H1 (cell line): Measurements from ENCODE around the gene ITPRIPL2. TPM values are rescaled to one million over a fixed set of nuclear protein-coding genes. Genes with fewer than 3 reads are reported as not detected.

Experiments
- CTCF ChIA-PET: fragments of 300-600 bp; sonication (Branson Sonifier 250); formaldehyde crosslinking; loops from one replicate; lab custom pipeline; 2021; ENCODE audit not compliant: partially characterized antibody; lab: Charles Lee
- POLR2A ChIA-PET: fragments of 300-600 bp; sonication (Branson Sonifier 250); formaldehyde crosslinking; loops from one replicate; lab custom pipeline; 2021; ENCODE audit warnings: inconsistent platforms; ENCODE audit not compliant: partially characterized antibody; lab: Charles Lee
- DNase-seq, 2 experiments: peaks; one replicate each; pipeline versions ENCODE4 v3.0.0 to v3.0.0-alpha.2; 2010 to 2022; ENCODE audit warnings: low spot score in 2 of 2, low read depth in 1 of 2, mixed read lengths in 1 of 2
- FAIRE-seq: peaks from 2 replicates; lab custom pipeline; 2011; peaks lifted over from hg19 to GRCh38; lab: Jason Lieb, UNC
- H2AFZ ChIP-seq: 2 replicates; pipeline ENCODE4 v1.8.1; 2012; ENCODE audit warnings: low read length, inconsistent platforms
- H2AK5ac ChIP-seq: 2 replicates; pipeline ENCODE4 v1.6.1; 2013; ENCODE audit warnings: low read depth, low read length
- H2BK120ac ChIP-seq: replicated peaks from 2 replicates; pipeline ENCODE3; 2013; ENCODE audit warnings: low read depth, low read length, inconsistent platforms
- H2BK12ac ChIP-seq: 2 replicates; pipeline ENCODE4 v1.6.1; 2013; ENCODE audit warnings: low read depth, low read length
- H2BK15ac ChIP-seq: 2 replicates; pipeline ENCODE4 v1.6.1; 2013; ENCODE audit warnings: low read length
- H2BK20ac ChIP-seq: 2 replicates; pipeline ENCODE4 v1.6.1; 2013; ENCODE audit warnings: low read length
- H2BK5ac ChIP-seq: 2 replicates; pipeline ENCODE4 v1.6.1; 2013; ENCODE audit warnings: low read depth, low read length
- H3K14ac ChIP-seq: 2 replicates; pipeline ENCODE4 v1.6.1; 2013; ENCODE audit warnings: inconsistent platforms; ENCODE audit not compliant: insufficient read length
- H3K18ac ChIP-seq: 2 replicates; pipeline ENCODE4 v1.6.1; 2013; ENCODE audit warnings: low read length; ENCODE audit errors: extremely low read depth
- H3K23ac ChIP-seq: 2 replicates; pipeline ENCODE4 v1.6.1; 2013; ENCODE audit warnings: inconsistent platforms; ENCODE audit not compliant: insufficient read length
- H3K23me2 ChIP-seq: 2 replicates; pipeline ENCODE4 v1.6.1; 2013; ENCODE audit warnings: low read depth, low read length
- H3K27ac ChIP-seq: 2 replicates; pipeline ENCODE4 v1.6.1; 2011; ENCODE audit warnings: low read depth, low read length, inconsistent platforms
- H3K27me3 ChIP-seq, 4 experiments: replicated peaks in 1 of 4; 1 replicate in 1 of 4; 2 replicates in 3 of 4; pipeline versions ENCODE4 v1.6.1 to v1.8.1; 2011 to 2013; ENCODE audit warnings: low read length in 3 of 4, mild to moderate bottlenecking in 3 of 4, inconsistent platforms in 2 of 4, mixed read lengths in 2 of 4, moderate library complexity in 1 of 4; ENCODE audit not compliant: control insufficient read depth in 3 of 4, insufficient read depth in 3 of 4; ENCODE audit errors: extremely low read depth in 1 of 4
- H3K36me3 ChIP-seq, 4 experiments: 2 replicates each; pipeline versions ENCODE4 v1.6.1 to v1.8.1; 2011 to 2013; ENCODE audit warnings: mild to moderate bottlenecking in 4 of 4, low read length in 3 of 4, moderate library complexity in 2 of 4, control low read depth in 1 of 4, inconsistent platforms in 1 of 4; ENCODE audit not compliant: insufficient read depth in 4 of 4, control insufficient read depth in 2 of 4
- H3K4ac ChIP-seq: replicated peaks from 2 replicates; pipeline ENCODE3; 2013; ENCODE audit warnings: low read length, low read depth, mixed read lengths, inconsistent platforms; ENCODE audit not compliant: insufficient read length
- H3K4me1 ChIP-seq, 4 experiments: replicated peaks in 1 of 4; 1 replicate in 1 of 4; 2 replicates in 3 of 4; pipeline versions ENCODE4 v1.6.1 to v1.8.1; 2011 to 2013; ENCODE audit warnings: low read length in 3 of 4, inconsistent platforms in 2 of 4, mixed read lengths in 1 of 4; ENCODE audit not compliant: insufficient read depth in 4 of 4, control insufficient read depth in 3 of 4
- H3K4me2 ChIP-seq, 2 experiments: 2 replicates each; pipeline versions ENCODE4 v1.6.1 to v1.8.1; 2011 to 2013; ENCODE audit warnings: low read depth in 2 of 2, low read length in 2 of 2, control low read depth in 1 of 2, inconsistent platforms in 1 of 2, mild to moderate bottlenecking in 1 of 2; ENCODE audit not compliant: insufficient read depth in 1 of 2
- H3K4me3 ChIP-seq, 4 experiments: fragments of 200-600, 300-600 bp in 1 of 4; sonication (generic), shearing (Covaris generic), sonication (Bioruptor Twin) in 1 of 4; 2 replicates each; pipeline versions ENCODE4 v1.5.1 to v1.8.1; 2011 to 2016; ENCODE audit warnings: low read length in 4 of 4, low read depth in 3 of 4, control low read depth in 2 of 4, inconsistent platforms in 2 of 4, mild to moderate bottlenecking in 2 of 4, mixed read lengths in 1 of 4, moderate library complexity in 1 of 4; ENCODE audit not compliant: insufficient read depth in 2 of 4; ENCODE audit errors: extremely low read depth in 1 of 4
- H3K56ac ChIP-seq: replicated peaks from 2 replicates; pipeline ENCODE3; 2013; ENCODE audit warnings: low read depth, mild to moderate bottlenecking, mixed read lengths, low read length, inconsistent platforms; ENCODE audit not compliant: insufficient read length
- H3K79me1 ChIP-seq: 2 replicates; pipeline ENCODE4 v1.6.1; 2013; ENCODE audit warnings: low read depth, low read length, control low read depth
- H3K79me2 ChIP-seq, 2 experiments: 2 replicates each; pipeline versions ENCODE4 v1.6.1 to v1.8.1; 2012 to 2013; ENCODE audit warnings: low read length in 2 of 2, mild to moderate bottlenecking in 2 of 2, inconsistent platforms in 1 of 2; ENCODE audit not compliant: insufficient read depth in 2 of 2, control insufficient read depth in 1 of 2
- H3K9ac ChIP-seq, 4 experiments: replicated peaks in 1 of 4; 1 replicate in 1 of 4; 2 replicates in 3 of 4; pipeline versions ENCODE4 v1.6.1 to v1.8.1; 2011 to 2013; ENCODE audit warnings: low read depth in 3 of 4, low read length in 3 of 4, control low read depth in 2 of 4, mild to moderate bottlenecking in 2 of 4, moderate library complexity in 2 of 4, inconsistent platforms in 1 of 4; ENCODE audit errors: extremely low read depth in 1 of 4
- H3K9me3 ChIP-seq, 2 experiments: 2 replicates each; pipeline versions ENCODE4 v1.6.1 to v1.8.1; 2012 to 2013; ENCODE audit warnings: mild to moderate bottlenecking in 2 of 2, moderate library complexity in 2 of 2, control low read depth in 1 of 2, inconsistent platforms in 1 of 2, low read depth in 1 of 2, low read length in 1 of 2, mixed read lengths in 1 of 2; ENCODE audit not compliant: insufficient read depth in 2 of 2
- H4K20me1 ChIP-seq, 2 experiments: replicated peaks in 1 of 2; 2 replicates each; pipeline versions ENCODE3 to v1.8.1; 2011 to 2013; ENCODE audit warnings: inconsistent platforms in 2 of 2, low read length in 2 of 2, mild to moderate bottlenecking in 1 of 2; ENCODE audit not compliant: insufficient read depth in 2 of 2, control insufficient read depth in 1 of 2
- H4K5ac ChIP-seq: 2 replicates; pipeline ENCODE4 v1.6.1; 2013; ENCODE audit warnings: low read length, low read depth, mixed read lengths, inconsistent platforms; ENCODE audit not compliant: insufficient read length
- H4K8ac ChIP-seq: 2 replicates; pipeline ENCODE4 v1.8.0; 2013; ENCODE audit warnings: mild to moderate bottlenecking, moderate library complexity, low read length, inconsistent platforms; ENCODE audit not compliant: insufficient read depth; ENCODE audit errors: extremely low read depth
- H4K91ac ChIP-seq: replicated peaks from 2 replicates; pipeline ENCODE3; 2013; ENCODE audit warnings: low read length, mixed read lengths, inconsistent platforms; ENCODE audit not compliant: insufficient read length
- HDAC2 ChIP-seq, 2 experiments: fragments of 300-600 bp in 1 of 2; sonication (generic) in 1 of 2; IDR thresholded peaks; 2 replicates each; pipeline ENCODE4 v1.6.1; 2011 to 2012; ENCODE audit warnings: low read depth in 2 of 2, low read length in 2 of 2, mild to moderate bottlenecking in 2 of 2, moderate library complexity in 2 of 2, borderline replicate concordance in 1 of 2, inconsistent platforms in 1 of 2
- KDM1A ChIP-seq: fragments of 200-600, 300-600 bp; sonication (generic); IDR thresholded peaks from 2 replicates; pipeline ENCODE4 v1.7.1; 2016; ENCODE audit warnings: mild to moderate bottlenecking, low read length, borderline replicate concordance
- RXRA ChIP-seq: IDR thresholded peaks from 2 replicates; pipeline ENCODE4 v1.6.1; 2011; ENCODE audit warnings: low read depth, mild to moderate bottlenecking, low read length, moderate library complexity; ENCODE audit not compliant: insufficient read depth
- SP2 ChIP-seq: IDR thresholded peaks from 2 replicates; pipeline ENCODE4 v1.6.1; 2012; ENCODE audit warnings: mild to moderate bottlenecking, low read length, inconsistent platforms
- WGBS, 2 experiments: shearing (Covaris generic) in 1 of 2; methylation state at CpG; one replicate each; pipeline versions ENCODE4 v1.1.6 to v1.1.7; 2013 to 2015; ENCODE audit warnings: low lambda C conversion rate in 2 of 2, mixed read lengths in 2 of 2, inconsistent platforms in 1 of 2, low coverage in 1 of 2, missing lambda C conversion rate in 1 of 2; ENCODE audit not compliant: insufficient replicate concordance in 2 of 2, insufficient coverage in 1 of 2, insufficient read length in 1 of 2; ENCODE audit errors: extremely low coverage in 1 of 2, missing lambda C conversion rate in 1 of 2; 5-methylcytosine and 5-hydroxymethylcytosine counted together
- polyA plus RNA-seq, 7 experiments: library from polyadenylated mRNA; depleted of rRNA in 3 of 7; stranded (reverse) in 5 of 7; unstranded in 2 of 7; fragments of >200 nt in 5 of 7; fragments of 200-250 nt in 2 of 7; gene quantifications; 1 replicate in 5 of 7; 2 replicates in 1 of 7; 4 replicates in 1 of 7; pipeline versions ENCODE4 v1.2.1 to v1.2.3, GENCODE V29; 2011 to 2013; ENCODE audit warnings: missing spikeins in 2 of 7, mixed read lengths in 2 of 7
- total RNA-seq: library from RNA; stranded (reverse); fragmentation: NEBNext Ultra II Directional; extraction: Animal tissue kit (Norgen Biotek cat#: 25700); gene quantifications from 2 replicates; pipeline ENCODE4 v1.2.1, GENCODE V29; 2021

Gene ITPRIPL2
- total and polyA plus RNA-seq, 2 of the 8 experiments (the other 6 are each of a cell fraction or from before 2014, with no cell fraction given) = 1.1 to 3.4 TPM

DNA sequence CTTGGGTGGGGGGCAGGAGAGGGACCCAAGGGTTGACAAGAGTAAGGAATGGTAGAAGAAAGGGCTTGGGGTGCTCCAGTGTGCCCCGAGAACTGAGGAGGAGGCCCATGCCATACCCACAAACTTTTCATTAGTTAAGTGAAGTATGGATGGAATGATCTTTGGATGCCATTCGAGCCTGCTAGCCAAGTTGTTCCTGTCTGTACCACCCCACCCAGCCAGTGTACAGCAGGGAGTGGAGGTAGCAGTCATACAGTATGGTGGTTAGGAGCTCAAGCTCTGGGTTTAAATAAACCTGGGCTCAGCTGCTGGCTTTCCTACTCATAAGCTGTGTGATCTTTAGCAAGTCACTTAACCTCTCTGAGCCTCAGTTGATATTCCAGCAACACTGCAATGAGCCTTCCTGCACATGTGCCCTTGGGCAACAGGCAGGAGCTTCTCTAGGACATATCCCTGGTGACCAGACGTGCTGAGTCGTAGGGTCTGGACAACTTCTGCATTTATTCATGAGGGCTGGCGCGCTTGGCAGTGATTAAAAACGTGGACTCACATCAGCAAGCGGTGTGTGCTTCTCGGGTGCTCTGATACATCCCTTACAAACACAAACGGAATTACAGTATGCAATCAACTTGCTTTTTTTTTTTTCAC is 22.9 kb downstream of the ITPRIPL2 start:
- H2BK12ac ChIP-seq = no peak overlapping the region
- TF ChIP-seq HDAC2 (IDR thresholded peaks at IDR 0.05; ENCODE audit: borderline replicate concordance in 1 of 2, low read depth in 2 of 2, low read length in 2 of 2) (0 out of 4 replicates have a peak, but pooled peaks of 1 of the 2 experiments have one; percentile 29), SP2 (no peak), KDM1A (peak; percentile 85; the same call in 1 of the 2 replicates), RXRA (no peak)
- no peak overlapping the region for H3K4me2 ChIP-seq
- no peak overlapping the region for H3K18ac ChIP-seq
- FAIRE-seq (no peak), DNase-seq (no peak)
- ChIA-PET POLR2A (no interaction called here), CTCF (interaction anchor here (0.9 to 2.0 kb wide), 8 partner anchors 14 to 51 kb away, joined by 3 to 6 read pairs (median 4); no protein-coding TSS in a partner anchor)
- no peak overlapping the region for H2BK120ac ChIP-seq
- H3K79me1 ChIP-seq = no peaks in the 10 kb centered on the region
- H4K91ac ChIP-seq = no peak overlapping the region
- no peak overlapping the region for H4K8ac ChIP-seq
- no peaks in the 10 kb centered on the region for H3K36me3 ChIP-seq
- H3K56ac ChIP-seq = no peak overlapping the region
- no peak overlapping the region for H3K4ac ChIP-seq
- H2BK5ac ChIP-seq = no peak overlapping the region
- H4K20me1 ChIP-seq = no peaks in the 10 kb centered on the region
- no peaks in the 10 kb centered on the region for H3K79me2 ChIP-seq
- H2AK5ac ChIP-seq = peak overlapping the region; percentile 29; the same call in 1 of the 2 replicates
- H4K5ac ChIP-seq = no peak overlapping the region
- no peak overlapping the region for H2BK20ac ChIP-seq
- no peak overlapping the region for H3K27ac ChIP-seq
- H3K4me1 ChIP-seq = 0 out of 7 replicates have a peak, but pooled peaks cover 0 to 3% (median 0%) of the 10 kb centered on the region in 4 experiments
- H3K9ac ChIP-seq = no peak overlapping the region
- H2AFZ ChIP-seq = no peak overlapping the region
- H2BK15ac ChIP-seq = no peak overlapping the region
- no peaks in the 10 kb centered on the region for H3K9me3 ChIP-seq
- WGBS, 2 experiments = 81% methylated on average over 10 of the region's 10 CpGs; no CpG with 5 or more reads in 1 of the 2 experiments
- no peaks in the 10 kb centered on the region for H3K27me3 ChIP-seq
- H3K23me2 ChIP-seq = no peaks in the 10 kb centered on the region
- H3K14ac ChIP-seq = no peak overlapping the region
- no peak overlapping the region for H3K23ac ChIP-seq
- no peak overlapping the region for H3K4me3 ChIP-seq
